Mucosa of gallbladder (tissue), 1 donor: ENCODE measurements around the gene SPOCK1. TPM values are rescaled to one million over a fixed set of nuclear protein-coding genes. Genes with fewer than 3 reads are reported as not detected.
A peak's percentile ranks its signal among the peaks of the same experiment; 100 is the strongest.

Experiments used
- DNase-seq: peaks from one replicate; pipeline ENCODE4 v3.0.0-alpha.2; 2020; ENCODE audit warnings: low spot score
- total RNA-seq: library from RNA; stranded (reverse); gene quantifications from one replicate; pipeline ENCODE4 v1.2.1, GENCODE V29; 2021
- donor health status: DM: no; HTN: no; CAD: no.

SPOCK1 gene
- total RNA-seq, 1 donor from 2014 or later, result 13.6 TPM

DNA sequence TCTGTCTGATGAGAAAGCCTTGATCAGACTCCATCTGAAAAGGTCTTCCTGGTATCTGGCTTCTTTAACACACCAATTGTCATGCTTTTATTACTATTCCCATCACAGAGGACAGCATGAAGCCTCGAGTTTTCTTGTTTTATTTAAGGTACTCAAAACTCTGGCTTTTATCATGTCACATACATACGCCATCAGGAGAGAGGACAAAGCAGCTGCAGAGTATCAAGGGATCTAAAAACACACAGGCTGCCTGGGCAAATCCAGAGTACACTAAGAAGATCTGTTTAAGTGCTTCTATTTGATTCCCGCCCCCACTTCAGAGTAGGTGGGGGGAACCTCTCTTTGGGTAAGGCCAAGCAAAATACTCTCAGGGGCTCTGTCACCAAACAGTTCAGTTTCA is 277.2 kb downstream of the SPOCK1 start:
- DNase-seq, result no peak

DNA sequence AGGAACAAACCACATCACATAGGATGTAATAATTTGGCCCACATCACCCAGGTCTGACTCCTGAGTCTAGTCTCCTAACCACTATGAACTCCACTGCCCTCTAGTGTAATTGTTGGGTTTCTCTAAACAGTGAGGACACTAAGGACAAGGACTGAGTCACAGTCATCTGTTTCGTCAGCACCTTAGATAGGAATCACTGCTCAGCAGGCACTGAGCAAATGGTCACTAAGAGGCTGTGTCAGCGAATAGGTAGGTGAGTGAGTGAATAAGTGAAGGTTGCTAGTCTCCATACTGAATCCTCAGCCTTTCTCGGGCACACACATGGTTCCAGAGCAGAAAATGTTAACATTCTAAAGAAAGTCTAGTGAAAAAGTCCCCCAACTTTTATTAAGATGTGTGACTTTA is 278.6 kb downstream of the SPOCK1 start:
- DNase-seq, result no peak

DNA sequence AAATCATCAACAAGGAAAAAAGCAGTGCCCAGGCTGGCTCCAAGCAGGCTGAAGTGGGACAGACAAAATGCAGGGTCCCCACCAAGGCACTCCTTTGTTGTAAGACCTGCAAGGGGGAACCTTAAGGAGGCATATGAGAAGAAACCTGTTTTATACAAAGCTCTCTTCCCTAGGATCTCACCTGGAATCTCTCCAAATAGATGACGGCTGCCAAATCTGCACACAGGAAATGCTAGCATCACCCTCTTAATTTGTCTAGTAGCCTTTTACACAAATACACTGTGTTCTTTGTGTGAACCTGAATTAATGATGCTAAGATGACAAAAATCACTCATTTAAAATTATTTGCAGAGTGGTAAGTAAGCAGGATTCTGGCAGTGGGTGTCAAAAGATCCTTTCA is 280.2 kb downstream of the SPOCK1 start:
- no peak for DNase-seq

DNA sequence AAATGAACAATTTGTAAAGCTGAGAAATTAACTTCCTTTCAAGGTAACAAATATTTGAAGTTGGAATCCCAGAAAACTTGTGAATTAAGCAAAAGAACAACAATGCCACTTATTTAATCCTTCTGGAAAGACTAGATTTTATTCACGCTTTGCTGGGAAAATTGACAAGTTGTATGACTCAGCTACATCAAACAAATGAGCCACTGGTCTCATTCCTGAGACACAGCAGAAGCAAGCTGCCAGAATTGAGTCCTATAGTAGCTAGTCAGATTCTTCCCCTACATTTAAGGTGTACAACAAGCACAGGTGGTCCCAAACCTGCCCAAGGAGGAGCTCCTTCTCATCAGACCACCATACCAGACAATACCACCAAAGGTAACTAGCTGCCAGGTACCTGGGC is 280.7 kb downstream of the SPOCK1 start:
- no peak for DNase-seq

DNA sequence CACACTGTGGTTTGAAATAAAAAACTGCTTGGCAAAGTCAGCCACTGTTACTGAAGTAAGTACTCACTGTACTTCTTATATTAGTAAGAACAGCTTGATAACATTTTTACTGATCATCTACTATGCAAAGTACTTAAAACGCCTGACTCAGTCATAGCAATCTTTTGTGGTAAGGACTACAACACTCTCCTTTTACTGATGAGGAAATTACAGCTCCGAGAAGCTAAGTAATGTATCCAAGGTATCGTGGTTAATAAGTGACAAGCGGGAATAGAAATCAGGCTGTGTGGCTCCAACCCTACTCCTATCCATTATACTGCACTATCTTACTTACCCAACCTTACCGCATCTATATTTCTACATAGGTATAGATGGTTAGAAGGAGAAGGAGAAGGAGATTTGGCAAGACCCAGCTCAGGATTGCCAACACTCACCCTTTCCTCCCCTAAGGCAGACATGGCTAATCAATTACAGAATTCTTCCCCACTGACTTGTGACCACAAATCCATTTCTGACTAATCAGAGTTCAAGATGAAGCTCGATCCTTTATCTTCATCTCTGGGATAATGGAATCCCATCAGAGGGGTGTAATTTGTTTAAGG is 281.4 kb downstream of the SPOCK1 start:
- no peak for DNase-seq

DNA sequence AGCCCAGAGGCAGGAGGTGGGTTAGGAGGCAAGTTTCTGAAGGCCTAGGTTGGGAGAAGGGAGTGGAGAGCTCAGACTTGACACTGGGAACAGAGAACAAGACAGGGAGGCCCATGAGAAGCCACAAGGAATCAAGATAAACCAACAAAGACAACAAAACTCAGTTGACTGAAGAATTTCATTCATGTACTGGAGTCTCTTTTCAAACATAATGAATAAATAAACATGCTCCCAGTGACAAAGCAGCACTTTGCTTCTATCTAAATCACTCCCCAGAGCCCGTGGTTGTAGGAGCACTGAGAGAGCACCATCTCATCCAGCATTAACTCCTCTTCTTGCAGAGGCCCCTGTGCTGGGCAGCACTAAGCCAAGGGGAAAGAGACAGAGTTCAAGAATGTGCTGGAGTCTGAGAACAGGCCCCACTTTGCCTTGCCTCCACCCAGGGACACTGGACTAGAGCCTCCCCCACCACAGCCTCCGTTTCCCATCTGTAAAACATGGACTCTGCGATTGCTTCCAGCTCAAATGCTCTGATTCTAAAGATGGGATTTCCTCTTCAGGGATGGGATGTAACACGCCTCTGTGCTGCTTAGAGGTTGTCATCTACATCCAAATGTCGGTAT is 282.0 kb downstream of the SPOCK1 start:
- no peak for DNase-seq

DNA sequence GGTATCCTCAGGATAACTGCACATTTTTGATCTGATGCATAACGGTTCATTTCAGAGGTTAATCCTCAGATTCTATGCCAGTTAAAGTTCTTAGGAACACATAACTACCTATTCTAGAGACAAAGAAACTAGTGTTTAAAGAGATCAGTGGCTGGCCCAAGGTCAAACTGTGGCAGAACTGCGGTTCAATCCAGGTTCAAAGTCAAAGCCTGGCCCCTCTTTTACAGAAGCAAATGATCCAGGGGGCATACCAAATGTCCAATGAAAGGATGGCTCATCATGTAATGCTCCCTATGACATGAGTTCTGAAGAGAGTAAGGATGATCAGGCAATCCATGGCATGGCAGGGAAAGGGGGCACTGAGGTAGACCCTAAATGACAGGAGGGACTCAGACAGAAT is 283.3 kb downstream of the SPOCK1 start:
- no peak for DNase-seq

DNA sequence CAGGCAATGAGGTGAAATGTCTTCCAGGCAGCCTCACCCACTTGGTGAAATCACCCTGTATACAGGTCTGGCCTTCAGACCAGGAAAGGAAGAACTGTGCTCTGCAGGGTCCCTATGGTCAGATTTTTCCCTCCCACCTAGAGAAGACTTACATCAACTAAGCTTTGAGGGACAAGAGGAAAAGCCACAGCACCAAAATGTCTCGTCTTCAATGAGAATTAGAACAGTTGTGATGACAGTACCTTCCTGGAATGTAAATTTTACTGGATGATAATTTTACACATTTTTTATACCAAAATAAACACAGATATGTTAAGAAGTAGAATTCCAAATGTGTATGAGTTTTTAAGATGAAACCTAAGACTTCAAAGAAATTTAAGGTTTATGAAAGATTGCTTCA is 283.9 kb downstream of the SPOCK1 start:
- DNase-seq, result no peak

DNA sequence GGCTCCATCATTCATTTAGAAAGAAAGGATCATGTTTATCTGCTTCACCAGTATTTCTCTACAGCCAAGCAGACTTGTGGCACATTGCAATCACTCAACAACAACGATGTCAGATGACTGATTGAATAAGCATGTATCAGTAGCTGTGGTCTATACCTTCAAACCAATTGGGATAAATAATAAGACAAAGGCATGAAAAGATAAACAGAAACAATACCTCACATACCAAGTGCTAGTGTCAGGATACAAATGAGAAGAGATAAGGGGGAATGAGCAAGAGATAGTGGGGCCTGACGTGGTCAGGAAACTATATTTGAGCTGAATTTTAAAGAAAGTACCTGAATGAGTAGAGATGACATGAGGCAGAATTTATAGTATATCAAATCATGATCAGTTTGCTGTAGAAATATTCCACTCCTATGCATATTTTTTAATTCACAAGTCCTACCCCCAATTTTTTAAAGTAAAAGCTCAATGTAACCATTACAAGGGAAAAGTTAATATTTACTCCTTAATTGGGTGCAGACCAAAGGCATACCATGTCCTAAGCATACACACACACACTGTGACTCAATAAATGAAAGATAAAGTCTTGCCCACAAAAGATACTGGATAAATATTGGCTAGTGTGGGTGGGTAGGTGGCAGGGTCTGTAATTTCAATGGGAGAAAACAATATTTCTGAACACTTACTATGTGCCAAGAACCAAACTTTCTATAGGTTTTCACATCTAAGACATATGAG is 284.5 kb downstream of the SPOCK1 start:
- DNase-seq, result no peak

DNA sequence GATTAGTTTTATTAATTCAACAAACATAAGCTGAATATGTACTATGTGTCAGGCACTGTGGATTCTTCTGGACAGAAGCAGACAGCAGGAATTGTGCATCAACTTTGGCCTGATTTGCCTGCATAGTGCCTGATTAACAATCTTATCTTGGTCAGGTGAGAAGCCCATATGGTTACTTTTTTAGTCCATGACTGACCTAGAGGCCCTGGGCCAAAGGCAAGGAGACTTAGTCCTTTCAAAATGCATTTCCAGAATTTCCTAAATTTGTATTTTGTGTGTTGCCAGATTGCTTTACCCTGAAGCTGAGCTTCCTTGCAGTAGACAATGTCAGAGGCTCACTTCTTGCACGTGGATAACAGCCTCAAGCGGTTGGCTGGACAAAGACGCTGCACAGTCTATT is 286.7 kb downstream of the SPOCK1 start:
- no peak for DNase-seq

DNA sequence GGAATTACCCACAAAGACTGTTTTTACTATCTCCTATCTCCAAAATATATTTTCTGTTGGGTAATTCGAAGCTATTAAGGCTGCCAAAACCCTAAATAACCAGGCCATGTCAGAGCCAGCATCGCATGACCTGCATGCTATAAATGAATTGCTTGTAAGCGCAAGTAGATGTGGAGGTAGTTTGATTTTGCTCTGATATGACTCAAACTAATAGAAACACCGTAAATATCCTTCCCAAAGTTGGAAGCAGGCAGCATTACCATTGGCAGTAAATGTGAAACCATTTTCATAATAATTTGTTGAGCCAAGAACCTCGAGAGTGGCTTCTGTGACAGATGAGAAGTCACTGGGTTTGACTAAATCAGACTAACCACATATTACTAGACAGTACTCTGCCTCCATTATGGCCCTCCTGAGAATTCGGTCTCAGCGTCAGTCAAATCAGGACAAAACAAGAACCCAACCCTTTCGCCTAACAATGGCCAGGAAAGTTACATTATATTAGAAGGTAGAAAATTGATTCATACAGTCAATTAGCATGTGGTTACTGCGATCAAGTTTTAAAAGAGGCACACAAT is 289.8 kb downstream of the SPOCK1 start:
- no peak for DNase-seq

DNA sequence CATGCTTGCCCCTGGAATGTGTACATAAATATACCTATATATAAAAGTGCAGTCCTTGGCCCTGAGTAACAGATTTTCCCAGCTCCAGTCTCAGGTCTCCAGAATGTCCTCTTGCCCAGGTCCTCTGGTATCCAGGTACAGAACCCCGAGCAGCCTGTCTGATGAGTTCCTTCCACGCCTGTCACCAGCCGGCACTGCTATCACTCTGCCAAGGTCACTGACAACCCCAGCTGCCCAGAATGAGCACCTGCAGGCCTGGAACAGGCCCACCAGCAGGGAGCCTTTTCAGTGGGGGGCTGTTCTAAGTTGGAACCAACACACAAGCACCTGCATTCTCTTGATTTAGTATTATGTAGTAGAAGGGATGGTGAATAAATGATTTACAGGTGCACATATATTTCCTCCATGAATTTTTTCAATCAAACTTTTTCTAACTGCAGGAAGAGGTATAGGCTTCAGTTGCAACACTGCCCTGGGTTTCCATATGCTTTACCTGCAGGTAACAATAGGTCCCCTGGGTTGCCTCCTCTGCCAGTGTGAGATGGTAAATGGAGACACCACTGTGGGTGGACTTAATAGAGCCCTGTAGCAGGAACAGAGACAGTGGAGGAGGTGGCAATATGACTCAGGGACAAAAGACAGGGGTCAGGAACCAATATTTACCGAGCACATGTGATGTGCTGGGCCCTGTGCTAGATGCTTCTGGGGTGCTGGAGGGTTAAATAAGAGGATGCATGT is 291.9 kb downstream of the SPOCK1 start:
- DNase-seq, result peak; percentile 40

DNA sequence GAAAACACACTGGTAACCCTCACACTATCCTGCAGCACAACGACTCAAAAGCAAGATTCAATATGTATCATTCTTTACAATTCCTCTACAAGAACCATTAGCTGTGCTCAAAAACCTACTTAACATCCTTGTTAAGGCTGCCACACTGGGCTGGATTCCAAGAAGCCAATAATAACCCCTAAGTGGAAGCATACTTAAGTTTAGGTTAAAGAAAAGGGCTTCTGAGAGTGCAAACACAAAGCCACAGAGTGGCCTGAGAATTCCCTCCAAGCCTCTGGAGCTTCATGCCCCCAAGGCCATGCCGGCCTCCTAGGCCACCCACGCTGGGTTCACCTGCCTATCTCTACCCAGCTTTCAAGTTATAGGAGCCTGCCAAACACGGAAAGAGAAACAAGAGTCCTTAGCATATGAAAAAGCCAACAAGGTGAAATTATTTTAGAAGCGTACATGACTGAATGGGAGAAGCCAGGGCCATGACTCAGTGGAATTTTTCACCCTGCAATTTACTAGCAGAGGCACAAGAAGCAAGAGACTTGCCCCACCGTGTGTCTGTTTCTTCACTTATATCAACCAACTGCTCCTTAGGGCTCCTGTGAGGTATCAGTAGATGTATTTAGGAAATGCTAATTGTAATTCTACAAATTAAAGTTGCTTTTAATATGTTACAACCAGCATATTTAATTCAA is 293.0 kb downstream of the SPOCK1 start:
- DNase-seq, result no peak

DNA sequence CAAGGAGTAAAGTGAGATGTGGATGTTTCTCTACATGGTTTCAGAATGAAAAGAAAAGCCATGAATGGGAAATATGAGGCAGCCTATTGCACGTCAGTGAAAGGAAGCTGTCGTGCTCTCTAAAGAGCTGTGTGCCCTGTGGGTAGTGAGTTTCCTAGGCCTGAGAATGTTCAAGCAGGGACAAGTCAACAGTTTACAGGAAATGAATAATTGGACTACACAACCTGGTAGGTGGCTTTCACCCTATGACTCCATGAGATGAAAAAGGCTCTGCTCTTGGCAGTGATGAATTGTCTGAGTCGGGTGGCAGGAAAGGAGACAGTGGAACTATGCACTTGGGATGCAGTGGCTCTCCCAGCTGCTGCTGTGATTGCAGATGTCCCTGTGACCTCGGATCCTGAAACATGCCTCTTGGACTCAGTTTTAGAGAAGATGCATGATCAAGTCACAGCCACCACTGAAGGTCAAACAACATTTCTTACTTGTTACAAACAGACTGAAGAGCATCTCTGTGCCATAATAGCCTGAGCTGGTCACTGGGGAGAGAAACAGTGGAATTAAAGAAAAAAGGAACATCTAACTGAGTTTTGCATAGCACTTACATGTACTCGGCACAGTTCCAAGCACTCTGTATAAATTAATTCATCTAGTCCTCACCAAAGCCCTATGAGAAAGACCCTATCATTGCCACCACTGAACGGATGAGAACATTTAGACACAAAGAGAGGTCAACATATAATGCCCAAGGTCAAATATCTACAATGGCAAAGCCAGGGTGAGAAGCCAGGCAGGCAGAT is 293.7 kb downstream of the SPOCK1 start:
- no peak for DNase-seq

DNA sequence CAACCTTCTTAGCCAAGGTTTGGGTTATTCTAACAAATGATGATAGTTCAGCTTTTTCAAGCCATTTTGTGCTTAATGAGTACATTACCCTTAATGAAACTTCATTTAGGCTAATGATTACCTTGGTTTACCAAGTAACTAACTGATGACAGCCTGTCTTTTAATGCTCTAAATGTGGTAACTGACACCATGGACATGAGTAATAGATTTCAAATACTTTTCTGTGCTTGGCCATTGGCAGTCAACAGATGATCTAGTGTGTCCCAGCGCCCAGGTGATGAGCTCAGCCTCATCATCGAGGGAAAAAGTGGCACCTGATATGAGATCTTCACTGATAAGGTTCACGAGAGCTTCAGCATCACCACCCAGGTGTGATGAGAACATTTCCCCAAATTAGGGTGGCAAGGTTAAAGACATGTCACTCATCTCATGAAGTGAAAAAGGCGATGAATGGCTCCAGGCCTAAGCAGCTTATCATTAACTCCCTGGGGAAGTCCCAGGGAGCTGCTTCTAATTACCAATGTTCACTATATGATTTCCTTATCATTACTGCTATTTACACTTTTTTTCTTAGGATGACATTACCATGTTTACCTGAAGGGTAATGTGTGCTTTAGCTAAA is 296.0 kb downstream of the SPOCK1 start:
- DNase-seq, result no peak

DNA sequence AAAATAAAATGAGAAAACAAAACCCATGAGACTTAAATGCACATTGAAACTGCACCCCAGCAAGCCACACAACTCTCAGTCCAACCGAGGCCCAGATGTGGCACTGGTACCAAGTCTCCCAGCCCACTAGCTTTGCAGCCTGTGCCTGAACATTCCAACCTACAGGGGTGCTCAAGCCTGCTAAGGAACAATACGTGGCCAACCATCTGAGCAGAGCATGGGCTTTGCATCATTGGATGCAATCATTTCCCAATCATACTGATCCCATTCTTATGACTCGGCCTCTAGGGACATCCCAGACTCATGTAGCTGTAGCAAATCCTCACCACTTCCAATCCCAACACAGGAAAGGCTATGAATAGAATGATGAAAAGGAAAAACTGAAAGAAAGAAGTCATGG is 297.2 kb downstream of the SPOCK1 start:
- no peak for DNase-seq

DNA sequence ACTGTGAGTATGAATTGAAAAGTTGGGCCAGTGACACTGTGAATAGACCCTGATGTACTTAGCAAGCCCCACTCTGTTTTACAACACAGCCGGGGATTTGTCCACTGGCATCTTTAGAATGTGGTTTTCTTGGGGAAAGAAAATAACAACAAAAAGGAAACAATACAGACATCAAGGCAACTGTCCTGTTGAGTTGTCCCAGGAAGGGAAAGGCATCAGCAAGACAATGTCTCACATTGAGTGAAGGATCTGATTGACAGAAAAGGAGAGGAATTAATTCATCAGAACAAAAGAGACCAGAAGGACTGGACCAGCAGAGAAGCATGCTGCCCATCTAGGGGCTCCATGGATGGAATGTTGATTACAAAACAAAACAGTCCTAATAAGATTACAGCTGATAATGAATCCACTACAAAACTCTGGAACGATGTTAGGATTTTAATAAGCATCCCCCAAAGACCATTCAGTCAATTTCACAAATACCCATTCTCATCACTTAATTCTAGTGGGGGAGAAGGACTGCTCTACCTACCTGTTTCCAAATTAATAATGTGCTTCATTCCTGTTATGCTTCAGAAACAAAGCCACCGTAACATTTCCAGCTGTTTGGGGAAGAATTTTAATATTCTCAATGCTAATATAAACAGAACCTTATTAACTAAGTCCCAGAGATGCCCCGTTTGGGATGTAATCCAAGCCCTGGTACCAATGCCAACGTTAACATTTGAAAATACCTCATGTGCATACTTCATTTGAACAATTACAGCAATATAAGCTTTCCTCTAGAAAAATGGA is 298.0 kb downstream of the SPOCK1 start:
- DNase-seq, result no peak

DNA sequence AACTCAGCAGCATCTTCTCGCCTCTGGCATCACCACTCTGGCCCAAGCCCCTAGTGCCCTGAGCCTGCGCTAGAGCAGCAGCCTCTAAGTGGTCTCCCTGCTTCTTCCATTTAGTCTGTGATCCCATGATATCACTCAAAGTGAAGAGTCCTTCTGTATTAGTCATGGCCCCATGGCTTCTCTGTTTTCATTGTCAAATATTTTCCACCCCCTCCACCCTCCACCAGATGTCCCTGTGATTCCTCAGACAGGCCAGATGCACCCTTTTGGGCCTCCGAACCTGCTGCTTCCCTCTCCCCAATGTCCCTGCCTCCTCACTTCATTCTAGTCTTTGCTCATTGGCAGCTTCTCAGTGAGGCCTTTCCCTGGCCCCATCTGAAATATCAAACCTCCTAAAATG is 299.2 kb downstream of the SPOCK1 start:
- DNase-seq, result no peak

DNA sequence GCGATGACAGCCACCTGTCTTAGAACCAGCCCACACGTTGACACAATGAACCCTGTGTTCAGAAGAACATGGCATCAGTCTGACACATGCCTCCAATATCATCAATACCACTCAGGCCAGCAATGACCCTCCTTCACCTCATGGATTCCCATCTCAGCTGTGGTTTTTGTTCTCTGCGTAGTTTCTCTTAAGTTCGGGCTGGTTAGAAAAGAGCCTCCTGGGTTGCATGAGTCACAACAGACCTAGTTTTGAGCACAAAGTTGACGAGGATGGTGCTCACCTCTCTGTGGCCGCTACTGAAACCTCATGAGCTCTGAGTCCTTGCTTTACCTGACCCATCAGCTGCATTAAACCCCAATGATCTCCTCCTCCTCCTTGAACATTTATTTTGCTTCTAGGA is 299.9 kb downstream of the SPOCK1 start:
- no peak for DNase-seq

DNA sequence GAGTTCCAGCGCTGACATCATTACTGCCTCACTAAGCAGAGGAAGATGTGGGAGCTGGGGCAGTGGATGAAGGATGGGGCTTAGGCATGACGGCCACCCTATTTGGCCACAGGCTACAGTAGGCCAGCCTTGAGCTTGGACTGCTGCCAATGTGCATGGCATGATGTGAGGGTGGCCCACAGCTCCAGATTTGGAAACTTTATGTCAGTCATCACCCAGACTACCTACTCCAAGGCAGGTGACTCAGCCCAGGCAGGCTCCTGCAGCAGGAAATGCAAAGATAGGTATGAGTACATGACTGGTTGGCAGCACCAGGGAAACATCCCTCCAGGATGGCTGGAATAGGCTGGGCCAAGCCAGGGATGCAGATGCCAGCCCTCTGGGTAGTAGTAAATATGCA is 303.6 kb downstream of the SPOCK1 start:
- no peak for DNase-seq
